Type B pancreatic cell (in vitro differentiated cells): ENCODE data around the gene ITGBL1. TPM values are rescaled to one million over a fixed set of nuclear protein-coding genes. Genes with fewer than 3 reads are reported as not detected.

Experiments used
- DNase-seq: peaks from one replicate; pipeline ENCODE4 v3.0.0; 2021; ENCODE audit warnings: mixed read lengths; ENCODE audit not compliant: unreplicated experiment; ENCODE audit errors: extremely low spot score
- H3K27ac Mint-ChIP-seq: 2 replicates; pipeline ENCODE4 v1.8.0; 2021; ENCODE audit warnings: mild to moderate bottlenecking, mixed read lengths
- H3K27me3 Mint-ChIP-seq: 2 replicates; pipeline ENCODE4 v1.8.0; 2021; ENCODE audit warnings: mixed read lengths
- H3K36me3 Mint-ChIP-seq: 2 replicates; pipeline ENCODE4 v1.8.0; 2021; ENCODE audit warnings: mixed read lengths
- H3K4me1 Mint-ChIP-seq: one replicate; pipeline ENCODE4 v1.8.0; 2021; ENCODE audit warnings: mixed read lengths; ENCODE audit not compliant: unreplicated experiment
- H3K4me3 Mint-ChIP-seq: 2 replicates; pipeline ENCODE4 v1.8.0; 2021; ENCODE audit warnings: mild to moderate bottlenecking, mixed read lengths
- H3K9me3 Mint-ChIP-seq: 2 replicates; pipeline ENCODE4 v1.8.0; 2021; ENCODE audit warnings: mixed read lengths
- CTCF ChIP-seq: fragments of 200-600 bp; sonication (generic); conservative IDR thresholded peaks from 2 replicates; pipeline ENCODE4 v1.5.0; 2021; ENCODE audit warnings: antibody characterized with exemption, mild to moderate bottlenecking
- total RNA-seq: library from RNA; stranded (reverse); gene quantifications from 2 replicates; pipeline ENCODE4 v1.2.1, GENCODE V29; 2021; ENCODE audit warnings: low replicate concordance

ITGBL1 gene
- total RNA-seq, 1 donor from 2014 or later: 0.14 TPM

GRCh38 chr13:101569807-101570206 lies 117.3 kb downstream of the ITGBL1 start:
- Mint-ChIP-seq H3K27me3 (peaks cover 8% of the 10 kb centered on the region), H3K36me3 (no peaks in the 10 kb centered on the region), H3K27ac (no peak overlapping the region), H3K4me1 (no peaks in the 10 kb centered on the region), H3K9me3 (no peaks in the 10 kb centered on the region), H3K4me3 (no peak overlapping the region)
- no peak for DNase-seq
- TF ChIP-seq CTCF: no peak

GRCh38 chr13:101570410-101570809 lies 117.9 kb downstream of the ITGBL1 start:
- Mint-ChIP-seq H3K27me3 (peaks cover 8% of the 10 kb centered on the region), H3K4me1 (no peaks in the 10 kb centered on the region), H3K4me3 (no peak overlapping the region), H3K9me3 (no peaks in the 10 kb centered on the region), H3K36me3 (no peaks in the 10 kb centered on the region), H3K27ac (no peak overlapping the region)
- DNase-seq: no peak
- TF ChIP-seq CTCF: no peak

GRCh38 chr13:101572456-101572855 lies 120.0 kb downstream of the ITGBL1 start:
- Mint-ChIP-seq H3K27ac (no peak overlapping the region), H3K36me3 (no peaks in the 10 kb centered on the region), H3K27me3 (peaks cover 8% of the 10 kb centered on the region), H3K4me3 (no peak overlapping the region), H3K9me3 (no peaks in the 10 kb centered on the region), H3K4me1 (peaks cover 5% of the 10 kb centered on the region)
- DNase-seq: no peak
- no peak for TF ChIP-seq CTCF

- Mint-ChIP-seq H3K9me3 (no peaks in the 10 kb centered on the region), H3K4me3 (no peak overlapping the region), H3K27me3 (peaks cover 9% of the 10 kb centered on the region), H3K27ac (no peak overlapping the region), H3K36me3 (no peaks in the 10 kb centered on the region), H3K4me1 (peaks cover 11% of the 10 kb centered on the region)
- no peak for TF ChIP-seq CTCF
- DNase-seq: no peak
Observed at GRCh38 chr13:101575581-101575980, 123.1 kb downstream of the ITGBL1 start.

GRCh38 chr13:101576455-101576854 lies 124.0 kb downstream of the ITGBL1 start:
- no peak for DNase-seq
- H3K27me3 Mint-ChIP-seq: peaks cover 11% of the 10 kb centered on the region

More at GRCh38 chr13:101576455-101576854, 124.0 kb downstream of the ITGBL1 start:
- no peak overlapping the region for H3K27ac Mint-ChIP-seq
- H3K36me3 Mint-ChIP-seq: no peaks in the 10 kb centered on the region
- TF ChIP-seq CTCF: no peak
- peaks cover 11% of the 10 kb centered on the region for H3K4me1 Mint-ChIP-seq
- H3K4me3 Mint-ChIP-seq: no peak overlapping the region
- no peaks in the 10 kb centered on the region for H3K9me3 Mint-ChIP-seq
